Stomach (tissue), 4 donors: Measurements from ENCODE around the gene DCLRE1C.

Source experiments
- EP300 ChIP-seq: sonication (generic); formaldehyde crosslinking; IDR thresholded peaks from one replicate; pipeline ENCODE4 v1.6.1; 2017; ENCODE audit warnings: antibody characterized with exemption
- POLR2A ChIP-seq, 4 donors: fragments of 450-650 bp; IDR thresholded peaks; one replicate each; pipeline ENCODE4 v1.6.1; 2016; ENCODE audit warnings: antibody characterized with exemption in 4 of 4, control low read depth in 2 of 4, mild to moderate bottlenecking in 1 of 4, moderate library complexity in 1 of 4
- POLR2AphosphoS5 ChIP-seq, 3 donors: sonication (generic); formaldehyde crosslinking; IDR thresholded peaks; one replicate each; pipeline ENCODE4 v1.6.1; 2016; ENCODE audit warnings: antibody characterized with exemption in 3 of 3
- TF ChIP-seq, protein P1 (sequence below), 7 experiments: fragments of 450-650 bp in 4 of 7; fragments of 200-600 bp in 3 of 7; sonication (generic) in 3 of 7; IDR thresholded peaks; one replicate each; pipeline ENCODE4 v1.5.1; 2016 to 2019; ENCODE audit warnings: antibody characterized with exemption in 7 of 7, control low read depth in 2 of 7, mild to moderate bottlenecking in 1 of 7

DNA sequence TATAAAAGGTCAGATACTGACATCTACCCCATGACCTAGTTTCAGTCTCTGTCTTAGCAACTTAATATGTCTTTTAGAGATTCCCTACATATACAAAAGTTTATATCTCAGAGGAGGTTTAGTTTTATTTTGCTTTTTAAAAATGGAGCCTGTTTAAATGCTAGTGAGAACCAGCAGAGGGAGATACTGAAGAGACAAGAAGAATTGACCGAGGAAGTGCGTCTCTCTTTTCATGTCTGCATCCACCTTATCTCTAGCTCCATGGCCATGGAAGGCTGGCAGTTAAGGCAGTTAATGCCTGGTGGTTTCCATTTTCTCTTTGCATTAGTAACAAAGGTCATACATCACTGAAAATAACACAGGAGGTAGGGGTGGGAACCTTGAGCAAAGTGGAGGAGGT, 64.6 kb downstream of the DCLRE1C start:
- TF ChIP-seq POLR2AphosphoS5 (IDR thresholded peaks at IDR 0.05): no peak
- TF ChIP-seq, protein P1, sequence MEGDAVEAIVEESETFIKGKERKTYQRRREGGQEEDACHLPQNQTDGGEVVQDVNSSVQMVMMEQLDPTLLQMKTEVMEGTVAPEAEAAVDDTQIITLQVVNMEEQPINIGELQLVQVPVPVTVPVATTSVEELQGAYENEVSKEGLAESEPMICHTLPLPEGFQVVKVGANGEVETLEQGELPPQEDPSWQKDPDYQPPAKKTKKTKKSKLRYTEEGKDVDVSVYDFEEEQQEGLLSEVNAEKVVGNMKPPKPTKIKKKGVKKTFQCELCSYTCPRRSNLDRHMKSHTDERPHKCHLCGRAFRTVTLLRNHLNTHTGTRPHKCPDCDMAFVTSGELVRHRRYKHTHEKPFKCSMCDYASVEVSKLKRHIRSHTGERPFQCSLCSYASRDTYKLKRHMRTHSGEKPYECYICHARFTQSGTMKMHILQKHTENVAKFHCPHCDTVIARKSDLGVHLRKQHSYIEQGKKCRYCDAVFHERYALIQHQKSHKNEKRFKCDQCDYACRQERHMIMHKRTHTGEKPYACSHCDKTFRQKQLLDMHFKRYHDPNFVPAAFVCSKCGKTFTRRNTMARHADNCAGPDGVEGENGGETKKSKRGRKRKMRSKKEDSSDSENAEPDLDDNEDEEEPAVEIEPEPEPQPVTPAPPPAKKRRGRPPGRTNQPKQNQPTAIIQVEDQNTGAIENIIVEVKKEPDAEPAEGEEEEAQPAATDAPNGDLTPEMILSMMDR (IDR thresholded peaks at IDR 0.05): no peak
- no peak for TF ChIP-seq POLR2A (IDR thresholded peaks at IDR 0.05)
- TF ChIP-seq EP300: no peak
